ENCODE data around the gene SMYD5.

- TF ChIP-seq CTCF (IDR thresholded peaks at IDR 0.05), result no peak
- no peak for TF ChIP-seq POLR2AphosphoS5 (IDR thresholded peaks at IDR 0.05)
Measured at GRCh38 chr2:73210696-73211095, 3.3 kb upstream of the SMYD5 start.

Data from breast epithelium (tissue), 3 donors.